ENCODE data around the gene KATNAL1.

The KATNAL1 gene

DNA sequence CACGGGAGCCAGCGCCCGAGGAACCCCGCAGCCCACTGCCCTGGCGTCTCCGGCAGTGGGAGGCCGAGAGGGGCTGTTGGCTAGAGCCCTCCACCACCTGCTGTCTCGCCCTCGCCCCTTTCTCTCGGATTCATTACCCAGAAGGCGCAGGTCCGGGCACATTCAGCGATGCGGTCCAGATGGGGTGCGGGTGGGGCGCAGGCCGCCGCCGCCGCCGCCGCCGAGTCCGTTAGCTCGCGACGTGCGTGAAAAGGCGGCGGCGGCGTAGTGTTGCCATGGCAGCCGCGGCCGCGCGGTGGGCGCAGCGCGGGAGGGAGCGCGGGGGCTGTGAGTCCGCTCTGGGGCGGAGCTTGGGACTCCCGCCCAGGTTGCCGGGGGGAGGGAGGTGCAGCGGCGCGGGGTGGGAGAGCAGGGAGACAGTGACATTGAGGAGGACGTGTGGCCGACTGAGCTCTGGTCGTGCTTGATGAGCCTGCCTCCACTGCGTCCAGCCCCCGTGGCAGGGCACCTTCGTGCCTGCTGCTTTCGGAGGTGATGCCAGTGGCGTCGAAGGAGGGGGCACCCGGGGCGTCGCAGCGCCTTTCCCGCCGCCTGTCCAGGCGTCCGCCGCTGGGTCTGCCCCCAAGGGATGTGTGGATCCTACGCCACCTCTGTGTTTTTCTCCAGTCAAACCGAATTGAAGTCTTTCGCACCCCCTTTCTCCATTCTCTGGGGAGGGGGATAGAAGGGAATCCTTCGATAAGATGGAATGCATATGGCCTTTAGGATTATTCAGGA lies at the start of gene KATNAL1:
KATNAL1 (minus strand) TSS at position 358 of the 777 bp plus-strand sequence. CDS start 23,774 bp downstream, outside the sequence.
- Mint-ChIP-seq H3K27me3 (no peaks in the 10 kb centered on the region), H3K27ac (peak within 1 kb of the TSS; percentile 72), H3K9me3 (no peaks in the 10 kb centered on the region), H3K4me1 (peaks cover 34% of the 10 kb centered on the region), H3K36me3 (ENCODE audit: low read depth) (peaks cover 2% of the 10 kb centered on the region), H3K4me3 (peak within 1 kb of the TSS; percentile 83)
- ATAC-seq = peak; percentile 70
- DNase-seq = peak; percentile 73

DNA sequence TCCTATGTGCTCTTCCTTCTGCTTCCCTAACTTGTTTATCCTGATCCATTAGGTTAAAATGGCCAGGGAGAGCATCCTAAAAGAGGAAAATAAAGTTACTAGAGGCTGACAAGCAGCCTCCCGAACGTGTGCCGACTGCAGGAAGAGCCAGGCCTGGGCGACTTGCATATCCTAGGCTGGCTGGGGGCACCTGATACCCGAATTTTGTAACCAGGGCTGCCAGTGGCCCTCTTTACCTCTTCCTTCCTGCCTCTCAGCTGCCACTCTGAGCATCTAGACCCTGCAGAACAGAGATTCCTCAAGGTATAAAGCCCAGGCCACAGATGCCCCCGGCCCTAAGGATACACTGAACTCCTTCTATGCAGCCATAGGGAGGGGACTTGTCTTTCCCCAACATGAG lies 48.5 kb upstream of the KATNAL1 start:
- H3K4me1 Mint-ChIP-seq = peaks cover 15% of the 10 kb centered on the region
- H3K4me3 Mint-ChIP-seq = no peak overlapping the region
- DNase-seq (no peak), ATAC-seq (no peak)
- no peaks in the 10 kb centered on the region for H3K27me3 Mint-ChIP-seq
- peaks cover 5% of the 10 kb centered on the region for H3K36me3 Mint-ChIP-seq (ENCODE audit: low read depth)
- H3K9me3 Mint-ChIP-seq = peaks cover 8% of the 10 kb centered on the region
- H3K27ac Mint-ChIP-seq = no peak overlapping the region

DNA sequence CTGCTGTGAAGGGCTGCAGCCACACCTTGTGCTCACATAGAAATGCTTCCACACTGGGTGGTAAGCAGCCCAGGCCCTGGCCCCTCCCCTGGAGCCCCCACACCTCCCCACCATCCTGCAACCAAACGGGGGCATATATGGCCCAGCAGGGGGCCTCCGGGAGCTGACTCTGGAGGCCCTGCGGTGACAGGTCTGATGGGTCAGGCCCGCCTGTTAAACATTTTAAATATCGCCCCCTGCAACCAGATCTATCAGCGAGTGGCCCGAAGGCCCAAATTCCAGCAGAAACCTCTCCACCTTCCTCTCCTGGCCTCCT lies 48.0 kb upstream of the KATNAL1 start:
- H3K4me1 Mint-ChIP-seq = peaks cover 15% of the 10 kb centered on the region
- peak; percentile 90 for ATAC-seq
- no peaks in the 10 kb centered on the region for H3K27me3 Mint-ChIP-seq
- DNase-seq = peak; percentile 58
- H3K4me3 Mint-ChIP-seq = no peak overlapping the region
- peaks cover 8% of the 10 kb centered on the region for H3K9me3 Mint-ChIP-seq
- peaks cover 5% of the 10 kb centered on the region for H3K36me3 Mint-ChIP-seq (ENCODE audit: low read depth)
- peak overlapping the region; percentile 60 for H3K27ac Mint-ChIP-seq

DNA sequence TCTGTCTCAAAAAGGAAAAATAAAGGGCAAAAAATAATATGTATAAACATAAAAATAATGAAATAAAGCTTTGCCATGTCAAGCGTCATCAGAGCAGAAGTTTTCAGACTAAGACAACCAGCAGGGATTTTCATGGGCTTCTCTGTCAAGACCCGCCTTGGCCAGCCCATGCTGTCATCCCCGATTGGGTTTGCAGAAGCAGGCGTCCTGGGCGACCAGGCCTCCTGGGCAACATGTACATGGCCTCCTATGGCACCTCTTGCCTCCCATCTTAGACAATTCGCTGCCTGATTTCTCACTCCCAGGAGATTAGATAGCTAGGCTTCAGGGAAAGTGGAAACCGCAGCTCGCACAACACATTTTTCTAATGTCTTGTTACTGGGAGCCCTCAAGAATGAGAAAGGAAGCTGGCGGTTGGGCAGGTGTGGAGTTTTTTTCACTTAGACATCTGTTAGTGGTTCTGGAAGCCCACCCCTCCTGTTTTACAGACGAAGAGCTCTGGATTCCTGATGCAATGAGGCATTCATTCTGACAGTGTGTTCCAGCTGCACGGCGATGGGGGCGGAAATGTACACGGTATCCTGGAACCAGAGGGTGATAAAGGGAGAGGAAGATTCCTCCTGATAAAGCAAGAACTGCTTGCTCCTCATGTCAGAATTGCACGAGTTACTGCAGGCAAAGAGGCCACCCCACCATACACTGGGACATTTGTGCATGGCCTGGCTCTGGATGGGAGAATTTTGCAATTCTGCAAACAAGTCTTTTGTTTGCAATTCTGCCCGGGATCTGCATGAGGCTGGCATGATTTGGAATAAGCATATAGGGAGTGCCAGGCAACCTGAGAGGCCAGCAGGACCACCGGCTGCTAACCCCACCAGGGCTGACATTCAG lies 47.4 kb upstream of the KATNAL1 start:
- Mint-ChIP-seq H3K4me3 (no peak overlapping the region), H3K9me3 (peaks cover 8% of the 10 kb centered on the region), H3K4me1 (peaks cover 15% of the 10 kb centered on the region), H3K27ac (no peak overlapping the region), H3K27me3 (no peaks in the 10 kb centered on the region), H3K36me3 (ENCODE audit: low read depth) (peaks cover 5% of the 10 kb centered on the region)
- DNase-seq (no peak), ATAC-seq (no peak)

DNA sequence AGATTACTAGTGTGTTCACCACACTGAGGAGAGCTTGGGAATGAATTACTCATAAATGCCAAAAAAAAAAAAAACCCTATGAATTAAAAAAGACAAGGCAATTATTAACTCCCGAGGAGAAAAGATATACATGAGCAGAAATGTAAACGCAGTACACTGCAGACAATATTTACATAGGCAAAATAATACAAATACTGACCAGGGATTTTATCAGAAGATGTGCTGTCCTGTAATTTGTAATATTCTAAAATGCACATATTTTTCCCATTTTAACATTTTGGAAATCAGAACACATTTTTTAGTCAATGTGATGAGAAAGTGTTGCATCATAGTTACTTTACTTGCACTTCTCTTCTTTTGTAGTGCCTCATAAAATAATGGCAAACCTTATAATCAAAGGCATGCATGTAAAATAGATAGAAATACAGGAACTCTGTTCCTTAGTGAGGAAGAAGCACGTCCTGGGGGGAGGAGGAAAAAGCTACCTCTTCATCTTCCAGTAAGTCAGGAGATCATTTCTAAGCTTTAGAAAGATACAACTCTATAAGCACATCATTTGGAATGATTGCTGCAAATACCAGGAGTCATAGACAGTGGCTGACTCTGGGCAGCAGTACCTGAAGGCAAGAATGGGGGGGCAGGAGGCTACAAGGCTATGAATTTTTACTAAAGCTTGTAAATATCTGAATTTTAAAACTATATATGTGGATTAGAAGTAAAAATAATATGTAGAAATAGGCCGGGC lies 46.3 kb upstream of the KATNAL1 start:
- Mint-ChIP-seq H3K4me1 (peaks cover 15% of the 10 kb centered on the region), H3K27ac (no peak overlapping the region), H3K9me3 (peaks cover 8% of the 10 kb centered on the region), H3K36me3 (ENCODE audit: low read depth) (peaks cover 5% of the 10 kb centered on the region), H3K27me3 (no peaks in the 10 kb centered on the region), H3K4me3 (no peak overlapping the region)
- DNase-seq (no peak), ATAC-seq (no peak)

DNA sequence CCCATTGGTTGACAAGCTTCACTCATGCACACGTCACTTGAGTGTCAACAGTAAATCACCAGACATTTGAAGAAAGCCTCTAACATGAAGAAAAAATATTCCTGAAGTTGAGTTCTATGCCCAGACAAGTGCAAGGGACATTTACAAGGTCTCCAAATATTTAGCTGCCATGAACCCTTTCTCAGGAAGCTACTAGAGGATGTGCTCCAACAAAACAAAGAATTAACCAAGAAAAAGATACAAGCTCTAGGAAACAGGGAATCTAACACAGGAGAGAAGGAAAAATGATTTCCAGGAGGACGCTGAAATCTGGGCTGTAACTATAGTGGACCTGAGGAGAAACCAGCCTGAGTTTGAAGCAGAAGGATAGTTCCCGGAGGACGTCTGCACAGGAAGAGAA lies 45.7 kb upstream of the KATNAL1 start:
- no peak overlapping the region for H3K27ac Mint-ChIP-seq
- peaks cover 17% of the 10 kb centered on the region for H3K4me1 Mint-ChIP-seq
- DNase-seq = no peak
- H3K9me3 Mint-ChIP-seq = peaks cover 8% of the 10 kb centered on the region
- H3K27me3 Mint-ChIP-seq = no peaks in the 10 kb centered on the region
- no peak overlapping the region for H3K4me3 Mint-ChIP-seq
- ATAC-seq = no peak
- peaks cover 5% of the 10 kb centered on the region for H3K36me3 Mint-ChIP-seq (ENCODE audit: low read depth)

DNA sequence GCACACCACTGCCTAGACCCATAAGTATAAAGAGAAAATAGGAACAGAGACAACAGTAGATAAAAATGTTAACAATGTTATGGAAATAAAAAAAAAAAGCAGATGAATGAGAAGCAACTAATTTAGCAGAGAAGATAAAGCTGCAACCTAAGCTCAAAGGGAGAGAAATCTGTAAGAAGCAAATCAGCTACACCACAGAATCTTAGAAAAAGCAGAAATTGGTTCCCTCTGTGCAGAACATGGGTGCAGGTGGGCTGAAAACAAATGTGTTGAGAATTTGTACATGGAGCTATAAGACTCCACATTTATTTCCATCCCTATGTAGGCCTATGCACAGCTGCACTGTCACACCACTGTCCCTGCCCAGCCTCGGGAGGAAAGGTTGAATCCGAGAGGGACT lies 44.8 kb upstream of the KATNAL1 start:
- ATAC-seq (no peak), DNase-seq (no peak)
- Mint-ChIP-seq H3K4me1 (peaks cover 25% of the 10 kb centered on the region), H3K27ac (no peak overlapping the region), H3K27me3 (no peaks in the 10 kb centered on the region), H3K4me3 (no peak overlapping the region), H3K36me3 (ENCODE audit: low read depth) (peaks cover 5% of the 10 kb centered on the region), H3K9me3 (peaks cover 8% of the 10 kb centered on the region)

DNA sequence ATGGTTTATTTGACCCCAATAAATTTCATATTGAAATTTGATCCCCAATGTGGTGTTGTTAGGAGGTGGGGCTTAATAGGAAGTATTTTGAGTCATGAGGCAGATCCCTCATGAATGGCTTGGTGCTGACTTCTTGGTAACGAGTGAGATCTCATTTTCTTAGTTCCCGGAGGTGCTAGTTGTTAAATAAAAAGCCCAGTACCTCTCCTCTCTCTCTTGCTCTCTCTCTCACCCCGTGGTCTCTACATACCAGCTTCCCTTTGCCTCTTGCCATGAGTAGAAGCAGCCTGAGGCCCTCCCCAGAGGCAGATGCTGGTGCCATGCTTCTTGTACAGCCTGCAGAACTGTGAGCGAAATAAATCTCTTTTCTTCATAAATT lies 39.4 kb upstream of the KATNAL1 start:
- Mint-ChIP-seq H3K27ac (peak overlapping the region; percentile 80), H3K9me3 (no peaks in the 10 kb centered on the region), H3K36me3 (ENCODE audit: low read depth) (no peaks in the 10 kb centered on the region), H3K27me3 (no peaks in the 10 kb centered on the region), H3K4me3 (peak overlapping the region; percentile 22), H3K4me1 (peaks cover 33% of the 10 kb centered on the region)
- ATAC-seq (peak; percentile 50), DNase-seq (no peak)

DNA sequence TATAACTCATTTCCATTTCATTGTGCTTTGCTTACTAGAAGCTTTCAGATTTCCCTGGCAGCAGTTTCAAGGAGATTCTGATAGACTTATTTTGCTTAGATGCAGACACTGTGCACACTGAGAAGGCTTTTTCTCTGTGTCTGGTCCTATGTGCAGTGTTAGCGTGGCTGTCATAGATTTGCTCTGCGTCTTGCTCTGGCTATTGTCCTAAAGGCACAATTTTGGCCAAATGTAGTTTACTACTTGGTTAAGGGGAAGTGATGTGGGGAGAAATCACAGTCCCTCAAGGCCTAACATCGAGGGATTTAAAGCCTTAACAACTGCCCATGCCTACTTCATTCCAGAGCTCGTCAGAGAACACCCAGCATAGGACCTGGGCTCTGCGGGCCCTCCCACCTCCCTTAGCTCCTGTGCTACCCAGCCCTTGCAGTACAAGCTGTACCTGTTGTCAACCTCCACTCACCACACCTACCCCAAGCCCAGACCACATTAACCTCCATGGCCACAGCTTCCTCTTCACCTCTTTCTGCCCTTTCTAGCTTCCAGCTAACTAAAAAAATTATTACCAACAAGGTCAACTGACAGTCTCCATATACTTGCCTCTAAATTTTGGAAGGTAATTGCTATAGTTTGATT lies 38.9 kb upstream of the KATNAL1 start:
- no peaks in the 10 kb centered on the region for H3K9me3 Mint-ChIP-seq
- ATAC-seq = peak; percentile 88
- H3K27me3 Mint-ChIP-seq = no peaks in the 10 kb centered on the region
- H3K36me3 Mint-ChIP-seq (ENCODE audit: low read depth) = no peaks in the 10 kb centered on the region
- peaks cover 33% of the 10 kb centered on the region for H3K4me1 Mint-ChIP-seq
- peak; percentile 60 for DNase-seq
- peak overlapping the region; percentile 22 for H3K4me3 Mint-ChIP-seq
- peak overlapping the region; percentile 80 for H3K27ac Mint-ChIP-seq

DNA sequence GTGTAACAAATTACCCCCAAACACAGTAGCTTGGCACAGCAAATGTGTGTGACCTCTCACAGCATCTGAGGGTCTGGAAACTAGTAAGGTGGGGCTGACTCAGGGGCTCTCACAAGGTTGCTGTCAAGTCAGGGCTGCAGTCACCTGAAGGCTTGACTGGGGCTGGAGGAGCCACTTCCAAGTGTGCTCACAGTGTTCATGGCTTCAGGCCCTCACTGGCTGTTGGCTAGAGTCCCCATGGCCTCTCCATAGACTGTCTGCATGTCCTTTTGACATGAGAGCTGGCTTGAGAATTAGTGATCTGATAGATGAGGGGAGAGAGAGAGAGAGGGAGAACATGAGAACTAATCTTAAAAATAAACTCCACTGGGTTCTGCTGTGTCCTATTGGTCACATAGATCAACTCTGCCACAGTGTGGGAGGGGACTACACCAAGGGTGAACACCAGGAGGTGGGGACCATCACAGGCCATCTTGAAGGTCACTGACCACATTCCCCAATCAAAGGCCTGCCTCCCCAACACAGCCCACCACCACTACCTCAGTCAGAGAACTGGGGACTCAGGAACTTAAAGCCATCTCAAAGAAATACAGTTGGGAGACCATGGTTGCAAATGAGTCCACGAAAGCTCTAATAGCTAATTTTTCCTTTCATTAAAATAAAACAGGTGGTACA lies 38.2 kb upstream of the KATNAL1 start:
- Mint-ChIP-seq H3K4me1 (peaks cover 33% of the 10 kb centered on the region), H3K4me3 (no peak overlapping the region), H3K27ac (no peak overlapping the region), H3K27me3 (no peaks in the 10 kb centered on the region), H3K9me3 (no peaks in the 10 kb centered on the region), H3K36me3 (ENCODE audit: low read depth) (no peaks in the 10 kb centered on the region)
- DNase-seq (no peak), ATAC-seq (no peak)

DNA sequence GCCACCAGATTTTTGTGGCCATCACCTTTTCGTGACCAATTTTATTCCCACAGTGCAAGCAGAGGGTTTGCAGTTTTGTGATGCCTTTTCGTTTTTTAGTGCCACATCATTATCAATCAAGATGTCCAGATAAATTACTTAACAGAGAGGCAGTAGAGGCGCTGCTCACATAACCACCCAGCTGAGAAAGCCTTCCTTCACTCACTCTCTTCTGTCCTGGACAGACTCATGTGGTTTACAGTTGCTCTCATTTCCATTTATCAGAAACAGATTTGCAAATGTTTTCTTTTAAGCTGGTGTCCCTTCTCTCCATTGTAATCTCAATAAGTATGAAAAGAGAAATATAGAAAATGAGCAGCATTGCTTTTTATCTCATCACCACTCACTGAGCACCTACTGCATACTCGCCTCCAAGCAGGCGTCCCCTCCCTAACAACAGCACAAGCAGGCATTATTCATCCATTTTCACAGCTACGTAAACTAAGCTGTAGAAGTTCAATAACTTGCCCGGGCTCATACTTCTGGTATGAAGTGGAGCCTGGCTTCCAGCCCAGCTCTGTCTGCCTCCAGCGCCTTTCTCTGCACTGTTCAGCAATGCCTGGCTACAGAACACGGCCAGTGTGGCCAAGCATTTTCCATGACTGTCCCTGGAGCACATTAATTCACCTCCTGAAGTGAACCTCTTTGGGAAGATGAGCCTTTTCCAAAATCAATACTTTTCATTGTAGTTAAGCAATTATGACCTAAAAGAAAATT lies 34.6 kb upstream of the KATNAL1 start:
- Mint-ChIP-seq H3K27ac (no peak overlapping the region), H3K4me1 (peaks cover 33% of the 10 kb centered on the region), H3K9me3 (no peaks in the 10 kb centered on the region), H3K4me3 (no peak overlapping the region), H3K36me3 (ENCODE audit: low read depth) (no peaks in the 10 kb centered on the region), H3K27me3 (no peaks in the 10 kb centered on the region)
- DNase-seq (no peak), ATAC-seq (no peak)

DNA sequence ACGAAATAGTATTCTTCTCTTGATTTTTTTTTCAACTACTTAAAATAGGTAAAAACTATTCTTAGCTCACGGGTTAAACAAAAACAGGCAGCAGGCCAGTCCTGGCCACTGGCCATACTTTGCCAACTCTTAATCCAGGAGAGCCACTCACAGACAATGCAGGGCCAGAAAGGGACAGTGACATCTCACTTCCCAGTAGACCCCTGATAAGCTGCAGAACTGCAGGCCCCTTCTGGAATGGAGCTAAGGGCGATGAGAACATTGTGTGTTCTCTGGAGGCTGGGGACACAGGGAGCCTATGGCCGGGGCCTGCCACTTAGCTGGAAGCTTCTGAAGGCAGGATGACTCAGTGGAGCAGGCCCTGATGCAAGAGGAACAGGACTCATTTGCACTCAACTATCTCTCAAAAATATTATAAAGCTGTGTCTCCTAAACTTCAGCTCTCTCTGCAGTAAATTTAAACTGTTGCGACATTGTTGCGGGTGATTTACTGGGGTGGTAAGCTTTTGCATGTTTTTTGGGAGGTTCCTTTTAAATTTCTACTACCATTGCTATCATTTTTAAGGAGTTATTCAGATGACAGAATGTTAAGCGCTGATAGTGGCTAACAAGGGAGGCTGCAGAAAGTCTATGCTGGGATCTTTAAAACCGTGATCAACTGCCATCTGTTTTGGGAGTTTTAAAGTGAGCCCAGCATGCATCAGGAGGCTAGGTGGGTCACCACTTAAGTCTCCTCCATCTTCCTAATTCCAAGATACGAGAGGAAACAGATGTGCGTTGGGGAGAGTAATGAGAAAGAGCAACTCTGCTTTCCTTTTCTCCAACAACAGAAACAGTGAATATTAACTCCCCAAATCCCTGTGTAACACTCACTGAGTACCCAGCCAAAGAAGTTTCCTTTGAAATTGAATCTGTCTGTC lies 33.2 kb upstream of the KATNAL1 start:
- ATAC-seq = no peak
- no peaks in the 10 kb centered on the region for H3K9me3 Mint-ChIP-seq
- peaks cover 25% of the 10 kb centered on the region for H3K4me1 Mint-ChIP-seq
- no peak overlapping the region for H3K27ac Mint-ChIP-seq
- DNase-seq = no peak
- H3K27me3 Mint-ChIP-seq = no peaks in the 10 kb centered on the region
- H3K4me3 Mint-ChIP-seq = no peak overlapping the region
- no peaks in the 10 kb centered on the region for H3K36me3 Mint-ChIP-seq (ENCODE audit: low read depth)
